Fibroblast of lung (primary cell): Measurements from ENCODE around the gene KSR2.

Experiments used
- CTCF ChIP-seq, 2 donors: IDR thresholded peaks in 1 of 2; conservative IDR thresholded peaks in 1 of 2; 1 replicate in 1 of 2; 2 replicates in 1 of 2; pipeline ENCODE4 v1.5.1; 2011 to 2012; ENCODE audit warnings: low read length in 2 of 2, control low read depth in 1 of 2, inconsistent platforms in 1 of 2, low read depth in 1 of 2, mild to moderate bottlenecking in 1 of 2
- EZH2 ChIP-seq: IDR thresholded peaks from 2 replicates; pipeline ENCODE4 v1.5.1; 2012; ENCODE audit warnings: low read length, control low read depth, mild to moderate bottlenecking; ENCODE audit errors: missing control alignments

GRCh38 chr12:117790948-117791347, 177.8 kb downstream of the KSR2 start:
- TF ChIP-seq CTCF (conservative IDR thresholded peaks at IDR 0.05 in 1 of 2, IDR thresholded peaks at IDR 0.05 in 1 of 2; ENCODE audit: low read depth in 1 of 2, low read length in 2 of 2) (no peak), EZH2 (no peak)
